ENCODE results near the gene KLF13. TPM values are rescaled to one million over a fixed set of nuclear protein-coding genes. Genes with fewer than 3 reads are reported as not detected.

The KLF13 gene
- total and polyA plus RNA-seq, 10 of the 15 experiments (the other 5 are each of a cell fraction or from before 2014, with no cell fraction given) = 20.3 to 109 (median 51.4) TPM

- no peaks in the 10 kb centered on the region for H3K27me3 ChIP-seq (replicated peaks in 1 of 2; ENCODE audit: control insufficient read depth in 2 of 2, insufficient read depth in 2 of 2, low read length in 1 of 2)
- in situ Hi-C loops (cut with MboI) = no loop called here
- peaks cover 94% of the 10 kb centered on the region for H3K79me2 ChIP-seq (ENCODE audit: control insufficient read depth, insufficient read depth, low read length)
- no peaks in the 10 kb centered on the region for H4K20me1 ChIP-seq (ENCODE audit: control insufficient read depth, insufficient read depth)
- peaks cover 88% of the 10 kb centered on the region for H3K4me1 ChIP-seq (ENCODE audit: control insufficient read depth, insufficient read depth, low read length)
- DNase-seq (ENCODE audit: low read depth, low spot score) = no peak
- TF ChIP-seq IKZF2 (IDR thresholded peaks at IDR 0.05) (no peak), STAT3 (IDR thresholded peaks at IDR 0.05; ENCODE audit: low read depth, low read length) (no peak), RB1 (IDR thresholded peaks at IDR 0.05; ENCODE audit: borderline replicate concordance) (no peak), SRF (IDR thresholded peaks at IDR 0.05; ENCODE audit: low read depth in 2 of 2, low read length in 2 of 2) (no peak), SP1 (IDR thresholded peaks at IDR 0.05; ENCODE audit: low read depth, low read length) (no peak), HDGF (IDR thresholded peaks at IDR 0.05) (no peak), ATF7 (IDR thresholded peaks at IDR 0.05; ENCODE audit: low read depth) (no peak), ZNF274 (IDR thresholded peaks at IDR 0.05; ENCODE audit: insufficient read depth, insufficient read length) (no peak), MTA3 (IDR thresholded peaks at IDR 0.05; ENCODE audit: borderline replicate concordance, low read length) (no peak), WRNIP1 (IDR thresholded peaks at IDR 0.05; ENCODE audit: borderline replicate concordance, low read depth, low read length) (no peak), KAT2A (conservative IDR thresholded peaks at IDR 0.05; ENCODE audit: control insufficient read depth, low read depth, low read length) (no peak), SMC3 (IDR thresholded peaks at IDR 0.05; ENCODE audit: borderline replicate concordance, low read length) (no peak), CHD4 (IDR thresholded peaks at IDR 0.05) (no peak), HDAC2 (IDR thresholded peaks at IDR 0.05) (no peak), BACH1 (IDR thresholded peaks at IDR 0.05; ENCODE audit: borderline replicate concordance) (no peak), ZNF687 (IDR thresholded peaks at IDR 0.05) (no peak), NFYA (IDR thresholded peaks at IDR 0.05; ENCODE audit: borderline replicate concordance, low read depth, low read length) (no peak)
- TF ChIP-seq, protein P1, sequence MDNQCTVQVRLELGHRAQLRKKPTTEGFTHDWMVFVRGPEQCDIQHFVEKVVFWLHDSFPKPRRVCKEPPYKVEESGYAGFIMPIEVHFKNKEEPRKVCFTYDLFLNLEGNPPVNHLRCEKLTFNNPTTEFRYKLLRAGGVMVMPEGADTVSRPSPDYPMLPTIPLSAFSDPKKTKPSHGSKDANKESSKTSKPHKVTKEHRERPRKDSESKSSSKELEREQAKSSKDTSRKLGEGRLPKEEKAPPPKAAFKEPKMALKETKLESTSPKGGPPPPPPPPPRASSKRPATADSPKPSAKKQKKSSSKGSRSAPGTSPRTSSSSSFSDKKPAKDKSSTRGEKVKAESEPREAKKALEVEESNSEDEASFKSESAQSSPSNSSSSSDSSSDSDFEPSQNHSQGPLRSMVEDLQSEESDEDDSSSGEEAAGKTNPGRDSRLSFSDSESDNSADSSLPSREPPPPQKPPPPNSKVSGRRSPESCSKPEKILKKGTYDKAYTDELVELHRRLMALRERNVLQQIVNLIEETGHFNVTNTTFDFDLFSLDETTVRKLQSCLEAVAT (IDR thresholded peaks at IDR 0.05) = no peak
- TF ChIP-seq, protein P2, sequence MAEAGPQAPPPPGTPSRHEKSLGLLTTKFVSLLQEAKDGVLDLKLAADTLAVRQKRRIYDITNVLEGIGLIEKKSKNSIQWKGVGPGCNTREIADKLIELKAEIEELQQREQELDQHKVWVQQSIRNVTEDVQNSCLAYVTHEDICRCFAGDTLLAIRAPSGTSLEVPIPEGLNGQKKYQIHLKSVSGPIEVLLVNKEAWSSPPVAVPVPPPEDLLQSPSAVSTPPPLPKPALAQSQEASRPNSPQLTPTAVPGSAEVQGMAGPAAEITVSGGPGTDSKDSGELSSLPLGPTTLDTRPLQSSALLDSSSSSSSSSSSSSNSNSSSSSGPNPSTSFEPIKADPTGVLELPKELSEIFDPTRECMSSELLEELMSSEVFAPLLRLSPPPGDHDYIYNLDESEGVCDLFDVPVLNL (IDR thresholded peaks at IDR 0.05; ENCODE audit: low read depth, low read length) = no peak
- TF ChIP-seq, protein P3, sequence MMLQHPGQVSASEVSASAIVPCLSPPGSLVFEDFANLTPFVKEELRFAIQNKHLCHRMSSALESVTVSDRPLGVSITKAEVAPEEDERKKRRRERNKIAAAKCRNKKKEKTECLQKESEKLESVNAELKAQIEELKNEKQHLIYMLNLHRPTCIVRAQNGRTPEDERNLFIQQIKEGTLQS (IDR thresholded peaks at IDR 0.05; ENCODE audit: borderline replicate concordance, extremely low read depth, low read depth, low read length) = no peak
- H2AFZ ChIP-seq (ENCODE audit: control insufficient read depth, low read depth, low read length) = no peak overlapping the region
- H3K9ac ChIP-seq (ENCODE audit: control insufficient read depth, insufficient read depth, low read length) = peak overlapping the region; percentile 19; the same call in 1 of the 2 replicates
- ChIA-PET SMC1A (ENCODE audit: uncharacterized antibody, unreplicated experiment) (interaction anchor here (0.7 to 2.6 kb wide), 9 partner anchors 7 to 146 kb away, joined by 3 to 14 read pairs (median 4); no protein-coding TSS in a partner anchor), POLR2A (interaction anchor here (0.5 to 1.3 kb wide), 5 partner anchors 21 to 381 kb away, joined by 3 to 4 read pairs (median 3); partner anchors contain the start of gene KLF13), RAD21 (ENCODE audit: unreplicated experiment) (interaction anchor here (0.8 to 2.8 kb wide), 3 partner anchors 14 to 145 kb away, joined by 3 to 17 read pairs (median 4); no protein-coding TSS in a partner anchor), CTCF (interaction anchor here (1.1 to 1.4 kb wide), 3 partner anchors 27 to 145 kb away, joined by 3 to 6 read pairs (median 3); no protein-coding TSS in a partner anchor)
- ATAC-seq = no peak
- H3K36me3 ChIP-seq (ENCODE audit: control insufficient read depth in 2 of 2, insufficient read depth in 2 of 2, low read length in 1 of 2) = peaks cover 21 to 22% of the 10 kb centered on the region in 2 experiments
- no peaks in the 10 kb centered on the region; the same call in 2 of the 3 replicates for H3K9me3 ChIP-seq (replicated peaks; ENCODE audit: control insufficient read depth, insufficient read depth, low read length)
- no peak overlapping the region; the same call in 1 of the 2 replicates for H3K4me3 ChIP-seq
- no TSS peak for BruUV-seq (replicated peaks)
- FAIRE-seq = no peak
- intact Hi-C loops (cut with micrococcal nuclease; ENCODE audit: unreplicated experiment) = no loop called here
- H3K4me2 ChIP-seq (ENCODE audit: control insufficient read depth, insufficient read depth) = peak overlapping the region; percentile 84
- whole genome bisulfite sequencing (ENCODE audit: insufficient coverage, insufficient replicate concordance, low lambda C conversion rate, missing lambda C conversion rate) = 90% methylated on average over 8 of the region's 8 CpGs
- peak overlapping the region; percentile 85 for H3K27ac ChIP-seq (ENCODE audit: control insufficient read depth, insufficient read depth)
These were observed 33.5 kb downstream of the KLF13 start for GRCh38 chr15:31360158-31360561.
